Measurements from ENCODE around the gene PIGH.
"Not testable (repeated sequence)": the region's sequence is repeated elsewhere in the genome, so short reads cannot be mapped to it uniquely, and the experiment has no call there.

PIGH gene

GRCh38 chr14:67607646-67608045 is 7.6 kb upstream of the PIGH start:
- DNase-seq = no peak

- no peak for DNase-seq
These were observed 3.0 kb upstream of the PIGH start for GRCh38 chr14:67602995-67603545.

- no peak for DNase-seq
These were observed 2.0 kb upstream of the PIGH start for GRCh38 chr14:67602076-67602475.

- DNase-seq = not testable (repeated sequence)
These were observed 500 bp upstream of the PIGH start for GRCh38 chr14:67600562-67600974.

GRCh38 chr14:67595392-67595791 is 4.7 kb downstream of the PIGH start:
- DNase-seq = no peak

- DNase-seq = not testable (repeated sequence)
These were observed 6.4 kb downstream of the PIGH start for GRCh38 chr14:67593650-67594049.

GRCh38 chr14:67589204-67589770 is 10.8 kb downstream of the PIGH start:
- no peak for DNase-seq

- no peak for DNase-seq
These were observed 13.7 kb downstream of the PIGH start for GRCh38 chr14:67586369-67586768.

GRCh38 chr14:67584978-67585377 is 15.1 kb downstream of the PIGH start:
- no peak for DNase-seq

GRCh38 chr14:67583711-67584644 is 16.1 kb downstream of the PIGH start:
- no peak for DNase-seq

- no peak for DNase-seq
These were observed 18.0 kb downstream of the PIGH start for GRCh38 chr14:67582061-67582460.

GRCh38 chr14:67581643-67582042 is 18.4 kb downstream of the PIGH start:
- DNase-seq = no peak

GRCh38 chr14:67580336-67581171 is 19.5 kb downstream of the PIGH start:
- DNase-seq = no peak

- DNase-seq = no peak
These were observed 20.4 kb downstream of the PIGH start for GRCh38 chr14:67579636-67580035.

GRCh38 chr14:67579040-67579439 is 21.0 kb downstream of the PIGH start:
- no peak for DNase-seq

- DNase-seq = no peak
These were observed 21.9 kb downstream of the PIGH start for GRCh38 chr14:67577909-67578749.

- DNase-seq = no peak
These were observed 22.8 kb downstream of the PIGH start for GRCh38 chr14:67577181-67577808.

GRCh38 chr14:67576216-67576955 is 23.7 kb downstream of the PIGH start:
- no peak for DNase-seq

GRCh38 chr14:67575684-67576083 is 24.4 kb downstream of the PIGH start:
- DNase-seq = no peak

GRCh38 chr14:67574806-67575205 is 25.3 kb downstream of the PIGH start:
- DNase-seq = no peak

- no peak for DNase-seq
These were observed 25.9 kb downstream of the PIGH start for GRCh38 chr14:67574156-67574555.
